Stimulated activated CD8-positive, alpha-beta memory T cell treated with anti-CD3 and anti-CD28 coated beads, Interleukin-2, amount 100 ng/mL, for 48 hours (primary cell): ENCODE data around the gene KBTBD12.

ENCODE experiments used
- DNase-seq, 2 donors: peaks; one replicate each; pipeline ENCODE4 v3.0.0-alpha.2; 2020; ENCODE audit warnings: low read depth in 2 of 2

The KBTBD12 gene

GRCh38 chr3:127985655-127986225, 70.7 kb downstream of the KBTBD12 start:
- DNase-seq, result no peak

GRCh38 chr3:127986803-127987202, 71.8 kb downstream of the KBTBD12 start:
- no peak for DNase-seq

- no peak for DNase-seq
Observed at GRCh38 chr3:127987309-127987995, 72.4 kb downstream of the KBTBD12 start.

GRCh38 chr3:127988770-127989557, 73.9 kb downstream of the KBTBD12 start:
- DNase-seq, result no peak

GRCh38 chr3:127990051-127990450, 75.0 kb downstream of the KBTBD12 start:
- no peak for DNase-seq

- no peak for DNase-seq
Observed at GRCh38 chr3:127990461-127990860, 75.4 kb downstream of the KBTBD12 start.

GRCh38 chr3:127991251-127991650, 76.2 kb downstream of the KBTBD12 start:
- DNase-seq, result no peak

GRCh38 chr3:127991681-127992080, 76.6 kb downstream of the KBTBD12 start:
- DNase-seq, result no peak

- no peak for DNase-seq
Observed at GRCh38 chr3:127992127-127992526, 77.1 kb downstream of the KBTBD12 start.

- no peak for DNase-seq
Observed at GRCh38 chr3:127994011-127994410, 79.0 kb downstream of the KBTBD12 start.

- DNase-seq, result no peak
Observed at GRCh38 chr3:127997016-127997415, 82.0 kb downstream of the KBTBD12 start.

- DNase-seq, result no peak
Observed at GRCh38 chr3:127997961-127998360, 82.9 kb downstream of the KBTBD12 start.

- DNase-seq, result no peak
Observed at GRCh38 chr3:127998596-127998995, 83.6 kb downstream of the KBTBD12 start.

- DNase-seq, result no peak
Observed at GRCh38 chr3:127999509-128000106, 84.6 kb downstream of the KBTBD12 start.

- DNase-seq, result no peak
Observed at GRCh38 chr3:128001576-128001975, 86.5 kb downstream of the KBTBD12 start.

GRCh38 chr3:128004661-128005060, 89.6 kb downstream of the KBTBD12 start:
- no peak for DNase-seq

- no peak for DNase-seq
Observed at GRCh38 chr3:128006061-128007032, 91.3 kb downstream of the KBTBD12 start.

GRCh38 chr3:128007033-128007424, 92.0 kb downstream of the KBTBD12 start:
- no peak for DNase-seq

- no peak for DNase-seq
Observed at GRCh38 chr3:128009952-128010846, 95.2 kb downstream of the KBTBD12 start.

GRCh38 chr3:128011140-128011539, 96.1 kb downstream of the KBTBD12 start:
- peak in 1 of 2 donors; percentile 8 for DNase-seq
